Astrocyte of the spinal cord (primary cell): ENCODE measurements around the gene ZNF12.

ENCODE experiments used
- DNase-seq: peaks from one replicate; pipeline ENCODE4 v3.0.0; 2011; ENCODE audit warnings: low read depth, low spot score
- H3K4me3 ChIP-seq: 2 replicates; pipeline ENCODE4 v1.5.1; 2011; ENCODE audit warnings: low read depth, mild to moderate bottlenecking, low read length, moderate library complexity
- CTCF ChIP-seq: IDR thresholded peaks from 2 replicates; pipeline ENCODE4 v1.5.1; 2012; ENCODE audit warnings: low read depth, mild to moderate bottlenecking, low read length, inconsistent platforms
- in situ Hi-C: cut with HindIII; loops from 2 replicates; pipeline ENCODE4 v1.10.0; 2017; ENCODE audit warnings: low sequenced_read_pairs

Gene ZNF12

GRCh38 chr7:6650521-6651011, 56.2 kb downstream of the ZNF12 start:
- TF ChIP-seq CTCF, result no peak
- in situ Hi-C loops, result no loop called here
- DNase-seq, result no peak
- H3K4me3 ChIP-seq, result no peak overlapping the region

GRCh38 chr7:6650086-6650485, 56.7 kb downstream of the ZNF12 start:
- no peak for DNase-seq

GRCh38 chr7:6649241-6649961, 57.3 kb downstream of the ZNF12 start:
- in situ Hi-C loops, result no loop called here
- no peak overlapping the region for H3K4me3 ChIP-seq
- DNase-seq, result no peak
- TF ChIP-seq CTCF, result no peak

More at GRCh38 chr7:6650086-6650485, 56.7 kb downstream of the ZNF12 start:
- no peak overlapping the region for H3K4me3 ChIP-seq
- no peak for TF ChIP-seq CTCF
- in situ Hi-C loops, result no loop called here

- no peak for TF ChIP-seq CTCF
- in situ Hi-C loops, result no loop called here
- H3K4me3 ChIP-seq, result no peak overlapping the region
- DNase-seq, result no peak
Measured at GRCh38 chr7:6648815-6649104, 58.0 kb downstream of the ZNF12 start.

GRCh38 chr7:6648066-6648814, 58.5 kb downstream of the ZNF12 start:
- no peak for TF ChIP-seq CTCF
- in situ Hi-C loops, result no loop called here
- H3K4me3 ChIP-seq, result no peak overlapping the region
- DNase-seq, result no peak

- H3K4me3 ChIP-seq, result no peak overlapping the region
- no peak for TF ChIP-seq CTCF
- in situ Hi-C loops, result no loop called here
- DNase-seq, result no peak
Measured at GRCh38 chr7:6647541-6647940, 59.2 kb downstream of the ZNF12 start.
